ENCODE data around the gene OR52B6. TPM values are rescaled to one million over a fixed set of nuclear protein-coding genes. Genes with fewer than 3 reads are reported as not detected.

The OR52B6 gene
- total RNA-seq, 3 donors from 2014 or later = not detected

- Histone ChIP-seq H3K9me3 (no peaks in the 10 kb centered on the region), H3K4me3 (no peak overlapping the region), H3K27ac (no peak overlapping the region), H3K36me3 (no peaks in the 10 kb centered on the region), H3K27me3 (no peaks in the 10 kb centered on the region), H3K4me1 (no peaks in the 10 kb centered on the region)
- no peak for DNase-seq (ENCODE audit: low spot score in 2 of 2)
- intact Hi-C loops (cut with DNase I; ENCODE audit: low total_unique reads) = no loop called here
- TF ChIP-seq POLR2A (IDR thresholded peaks at IDR 0.05) (no peak), POLR2AphosphoS5 (IDR thresholded peaks at IDR 0.05) (no peak), CTCF (IDR thresholded peaks at IDR 0.05) (no peak)
Observed at GRCh38 chr11:5556596-5557188, 24.0 kb upstream of the OR52B6 start.

- Histone ChIP-seq H3K4me3 (no peak overlapping the region), H3K27ac (no peak overlapping the region), H3K36me3 (no peaks in the 10 kb centered on the region), H3K9me3 (no peaks in the 10 kb centered on the region), H3K4me1 (no peaks in the 10 kb centered on the region), H3K27me3 (no peaks in the 10 kb centered on the region)
- TF ChIP-seq POLR2AphosphoS5 (IDR thresholded peaks at IDR 0.05) = no peak
- no peak for TF ChIP-seq CTCF (IDR thresholded peaks at IDR 0.05)
- no peak for TF ChIP-seq POLR2A (IDR thresholded peaks at IDR 0.05)
- intact Hi-C loops (cut with DNase I; ENCODE audit: low total_unique reads) = no loop called here
- no peak for DNase-seq (ENCODE audit: low spot score in 2 of 2)
Observed at GRCh38 chr11:5557751-5558150, 22.9 kb upstream of the OR52B6 start.

GRCh38 chr11:5564259-5565019 lies 16.2 kb upstream of the OR52B6 start:
- Histone ChIP-seq H3K27me3 (no peaks in the 10 kb centered on the region), H3K36me3 (no peaks in the 10 kb centered on the region), H3K9me3 (no peaks in the 10 kb centered on the region), H3K27ac (no peak overlapping the region), H3K4me1 (no peaks in the 10 kb centered on the region), H3K4me3 (no peak overlapping the region)
- DNase-seq (ENCODE audit: low spot score in 2 of 2) = no peak
- intact Hi-C loops (cut with DNase I; ENCODE audit: low total_unique reads) = loop anchor here (5.0 kb wide), 1 partner anchor 1192 kb away; no protein-coding TSS in a partner anchor
- TF ChIP-seq POLR2A (IDR thresholded peaks at IDR 0.05) (no peak), POLR2AphosphoS5 (IDR thresholded peaks at IDR 0.05) (no peak), CTCF (IDR thresholded peaks at IDR 0.05) (no peak)

- Histone ChIP-seq H3K36me3 (no peaks in the 10 kb centered on the region), H3K27me3 (no peaks in the 10 kb centered on the region), H3K9me3 (no peaks in the 10 kb centered on the region), H3K27ac (no peak overlapping the region), H3K4me1 (no peaks in the 10 kb centered on the region), H3K4me3 (no peak overlapping the region)
- DNase-seq (ENCODE audit: low spot score in 2 of 2) = no peak
- TF ChIP-seq CTCF (IDR thresholded peaks at IDR 0.05) (no peak), POLR2AphosphoS5 (IDR thresholded peaks at IDR 0.05) (no peak), POLR2A (IDR thresholded peaks at IDR 0.05) (no peak)
- intact Hi-C loops (cut with DNase I; ENCODE audit: low total_unique reads) = no loop called here
Observed at GRCh38 chr11:5574654-5575053, 6.0 kb upstream of the OR52B6 start.

- no peaks in the 10 kb centered on the region for H3K4me1 ChIP-seq
- H3K36me3 ChIP-seq = no peaks in the 10 kb centered on the region
- DNase-seq (ENCODE audit: low spot score in 2 of 2) = no peak
- no peaks in the 10 kb centered on the region for H3K9me3 ChIP-seq
- H3K4me3 ChIP-seq = no peak overlapping the region
- intact Hi-C loops (cut with DNase I; ENCODE audit: low total_unique reads) = no loop called here
- H3K27ac ChIP-seq = no peak overlapping the region
- H3K27me3 ChIP-seq = no peaks in the 10 kb centered on the region
- no peak for TF ChIP-seq CTCF (IDR thresholded peaks at IDR 0.05)
- TF ChIP-seq POLR2A (IDR thresholded peaks at IDR 0.05) = no peak
- no peak for TF ChIP-seq POLR2AphosphoS5 (IDR thresholded peaks at IDR 0.05)
Observed at GRCh38 chr11:5575152-5575551, 5.5 kb upstream of the OR52B6 start.

Measured in breast epithelium (tissue), 4 donors.